NCI-H774 (cell line): ENCODE measurements around the gene ZNF689.
A peak's percentile ranks its signal among the peaks of the same experiment; 100 is the strongest.

Source experiments
- DNase-seq: peaks from one replicate; lab custom pipeline; 2025; lab: John Stamatoyannopoulos, UW

The ZNF689 gene

DNA sequence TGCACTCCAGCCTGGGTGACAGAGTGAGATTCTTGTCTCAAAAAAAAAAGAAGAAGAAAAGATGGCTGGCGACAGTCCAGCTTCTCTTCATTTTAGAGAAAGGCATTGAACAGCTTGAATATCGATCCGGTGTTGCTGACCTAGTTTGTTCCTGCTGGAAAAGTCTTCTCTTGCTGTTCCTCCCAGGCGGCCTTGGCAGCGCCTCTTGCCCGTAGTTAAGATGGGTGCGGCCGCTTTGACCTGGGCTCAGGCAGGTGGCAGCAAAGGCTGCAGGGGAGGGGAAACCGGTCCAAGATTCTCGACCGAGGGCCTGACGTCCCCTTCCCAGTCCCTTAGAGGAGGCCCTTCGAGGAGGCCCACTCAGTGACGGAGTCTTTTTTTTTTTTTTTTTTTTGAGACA, 48.2 kb downstream of the ZNF689 start:
- DNase-seq: no peak

GRCh38 chr16:30561089-30561816, 48.9 kb downstream of the ZNF689 start:
- no peak for DNase-seq

DNA sequence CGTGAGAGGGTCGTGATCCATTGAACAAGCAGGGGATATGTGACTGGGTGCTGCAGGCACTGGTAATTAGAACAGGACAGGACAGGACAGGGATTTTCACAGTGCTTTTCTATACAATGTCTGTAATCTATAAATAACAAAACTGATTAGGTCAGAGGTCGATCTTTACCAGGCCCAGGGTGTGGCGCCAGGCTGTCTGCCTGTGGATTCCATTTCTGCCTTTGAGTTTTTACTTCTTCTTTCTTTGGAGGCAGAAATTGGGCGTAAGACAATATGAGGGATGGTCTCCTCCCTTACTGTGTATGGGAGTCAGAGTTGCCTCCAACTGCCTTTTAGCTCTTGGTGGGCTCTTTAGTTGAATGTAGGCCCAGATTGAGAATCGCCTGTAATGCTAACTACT, 50.5 kb downstream of the ZNF689 start:
- no peak for DNase-seq

- DNase-seq: no peak
Measured at GRCh38 chr16:30558789-30559377, 51.3 kb downstream of the ZNF689 start.

DNA sequence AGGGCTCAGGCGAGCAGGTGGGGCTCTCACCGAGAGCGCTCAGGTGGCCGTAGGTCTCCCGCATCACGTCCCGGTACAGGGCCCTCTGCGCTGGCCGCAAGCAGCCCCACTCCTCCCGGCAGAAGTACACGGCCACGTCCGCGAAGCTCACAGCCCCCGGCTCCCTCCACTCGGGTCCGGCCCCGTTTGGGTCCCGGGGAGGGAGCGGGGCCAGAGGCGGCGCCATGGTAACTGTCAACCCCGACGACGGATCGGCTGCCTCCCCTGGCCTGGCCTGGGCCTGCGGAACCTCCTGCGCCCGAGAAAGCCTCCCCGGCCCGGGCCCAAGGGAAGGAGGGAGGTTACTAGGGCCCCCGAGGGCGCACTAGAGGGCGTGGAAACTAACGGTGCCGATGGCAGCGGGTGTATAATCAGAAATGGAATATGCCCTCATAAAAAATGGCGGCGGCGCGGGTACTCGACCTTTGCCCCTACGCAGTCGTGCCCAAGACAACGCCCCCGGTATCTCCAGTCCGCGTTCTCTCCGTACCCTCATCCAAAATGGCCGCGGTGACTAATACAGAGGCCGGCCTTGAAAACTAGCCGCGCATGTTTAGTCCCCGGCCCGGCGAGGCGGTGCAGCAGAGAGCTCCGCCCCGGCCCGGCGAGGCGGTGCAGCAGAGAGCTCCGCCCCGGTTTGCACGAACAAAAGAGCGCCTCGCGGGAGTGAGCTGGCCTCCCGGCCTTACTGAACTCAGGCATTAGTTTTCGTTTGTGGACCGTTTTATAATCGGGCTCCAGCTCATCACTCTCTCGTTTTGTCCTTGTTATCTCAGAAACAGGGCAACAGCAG, 52.0 kb downstream of the ZNF689 start, which contains the start of gene ZNF764:
Gene ZNF764, minus strand, starts transcription at position 418 of the 832 bp plus-strand sequence. Its CDS starts 192 bp downstream, at position 226.
- DNase-seq: peak; percentile 97

DNA sequence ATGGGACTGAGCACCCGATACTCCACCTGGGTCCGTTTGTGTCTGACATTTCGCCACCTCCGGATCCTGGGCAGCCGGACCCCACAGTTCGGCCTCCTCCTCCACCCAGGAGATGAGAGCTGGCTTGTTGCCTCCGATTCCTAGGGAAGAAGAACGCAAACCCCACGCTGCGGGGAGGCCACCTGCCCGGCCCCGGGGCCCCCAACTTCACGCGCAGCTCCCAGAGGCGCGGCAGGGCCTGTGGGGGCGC, 52.6 kb downstream of the ZNF689 start:
- no peak for DNase-seq

DNA sequence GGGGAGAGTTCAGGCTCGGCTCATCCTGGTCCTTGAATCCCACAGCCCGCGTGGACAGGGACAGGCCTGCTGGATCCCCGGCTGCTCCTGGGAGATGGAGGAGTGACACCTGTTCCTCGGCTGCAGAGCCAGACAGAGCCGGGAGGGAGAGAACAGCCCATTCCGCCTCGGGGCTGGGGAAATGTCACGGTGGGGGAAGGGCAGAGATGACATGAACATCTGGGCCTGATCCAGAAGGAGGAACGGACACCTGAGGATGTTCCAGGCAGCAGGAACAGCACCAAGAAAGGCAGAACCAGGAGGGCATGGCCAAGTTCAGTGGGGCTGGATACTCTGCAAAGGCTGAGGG, 54.1 kb downstream of the ZNF689 start:
- DNase-seq: no peak

GRCh38 chr16:30555315-30556124, 54.7 kb downstream of the ZNF689 start:
- DNase-seq: no peak

DNA sequence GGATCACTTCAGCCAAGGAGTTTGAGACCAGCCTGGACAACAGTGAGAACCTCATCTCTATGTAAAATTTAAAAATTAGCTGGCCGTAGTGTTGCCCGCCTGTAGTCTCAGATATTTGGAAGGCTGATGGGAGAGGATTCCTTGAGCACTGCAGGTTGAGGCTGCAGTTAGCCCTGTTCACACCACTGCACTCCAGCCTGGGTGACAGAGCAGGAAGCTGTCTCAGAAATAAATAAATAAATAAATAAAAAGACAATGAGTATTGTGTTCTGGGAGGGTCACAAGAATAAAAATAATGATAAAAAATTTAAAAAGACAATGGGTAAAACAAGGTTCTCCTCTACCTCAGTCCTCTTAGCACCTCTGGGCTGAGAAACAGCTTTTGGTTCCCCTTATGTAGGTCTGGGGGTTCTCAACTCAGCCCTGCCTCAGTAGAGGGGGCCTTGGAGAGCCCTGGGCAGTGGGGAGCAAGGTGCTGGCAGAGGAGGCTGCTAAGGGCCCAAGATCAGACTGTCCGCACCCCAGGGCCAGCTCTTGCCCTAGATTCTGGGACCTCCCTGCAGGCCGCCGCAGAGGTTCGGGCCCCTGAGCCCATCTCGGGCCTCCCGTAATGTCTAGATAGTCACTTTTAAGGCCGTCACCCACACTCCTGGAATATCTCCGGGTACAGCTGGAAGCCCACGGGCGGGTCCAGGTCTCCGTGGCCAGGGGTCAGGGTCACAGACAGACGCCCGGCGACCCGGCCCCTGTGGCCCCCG, 55.5 kb downstream of the ZNF689 start:
- DNase-seq: no peak

DNA sequence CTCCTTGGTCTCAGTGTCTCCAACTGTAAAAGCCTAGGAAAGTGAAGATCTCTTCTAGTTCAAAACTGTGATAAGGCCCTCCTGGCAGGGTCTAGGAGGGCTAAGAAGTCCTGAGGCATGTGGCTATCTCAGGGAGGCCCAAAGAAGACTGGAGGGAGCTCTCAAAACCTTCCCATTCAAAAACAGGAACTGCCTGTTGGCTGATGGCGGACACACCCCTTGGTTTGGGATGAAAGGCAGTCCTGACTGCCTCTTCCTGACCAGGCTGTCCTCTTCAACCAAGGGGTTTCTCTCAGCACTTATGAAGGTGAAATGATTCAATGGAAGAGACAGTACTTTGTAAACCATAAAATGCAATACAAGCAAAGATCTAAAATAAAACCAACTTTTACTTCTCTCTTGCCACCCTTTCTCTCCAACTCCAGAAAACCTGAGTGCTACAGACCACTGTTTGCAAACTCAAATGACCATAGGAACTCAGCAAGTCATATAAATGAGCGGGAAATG, 56.7 kb downstream of the ZNF689 start:
- no peak for DNase-seq

GRCh38 chr16:30552956-30553355, 57.2 kb downstream of the ZNF689 start:
- DNase-seq: no peak
